GM19467 (cell line): ENCODE measurements around the gene HYAL3.
"Not testable (repeated sequence)": the region's sequence is repeated elsewhere in the genome, so short reads cannot be mapped to it uniquely, and the experiment has no call there.

Experiments used
- ATAC-seq: cut with Tn5 transposase; IDR thresholded peaks from one replicate; pipeline ENCODE4 v1.9.1; 2021; ENCODE audit warnings: mild to moderate bottlenecking, moderate library complexity; ENCODE audit not compliant: unreplicated experiment

HYAL3 gene

GRCh38 chr3:50293079-50293801 is 6.0 kb downstream of the HYAL3 start:
- ATAC-seq, result no peak

- peak; percentile 90 for ATAC-seq
These were observed 6.8 kb downstream of the HYAL3 start, which contains the start of gene IFRD2 for GRCh38 chr3:50292159-50293078. Gene IFRD2 (minus strand): TSS chr3:50292429. CDS start chr3:50292274, 155 bp downstream.

GRCh38 chr3:50290161-50290641 is 9.0 kb downstream of the HYAL3 start:
- ATAC-seq, result no peak

GRCh38 chr3:50289130-50289529 is 10.1 kb downstream of the HYAL3 start:
- ATAC-seq, result no peak

GRCh38 chr3:50288387-50289007 is 10.7 kb downstream of the HYAL3 start:
- no peak for ATAC-seq

- ATAC-seq, result no peak
These were observed 11.9 kb downstream of the HYAL3 start for GRCh38 chr3:50287262-50287661.

- ATAC-seq, result no peak
These were observed 12.6 kb downstream of the HYAL3 start for GRCh38 chr3:50286322-50287227.

- ATAC-seq, result not testable (repeated sequence)
These were observed 15.1 kb downstream of the HYAL3 start for GRCh38 chr3:50284121-50284520.

- no peak for ATAC-seq
These were observed 19.8 kb downstream of the HYAL3 start for GRCh38 chr3:50279255-50280016.

- no peak for ATAC-seq
These were observed 20.4 kb downstream of the HYAL3 start, which contains the start of gene LSMEM2 for GRCh38 chr3:50278880-50279224. Gene LSMEM2 (plus strand): TSS chr3:50279087. CDS start chr3:50279114, 27 bp downstream.

- no peak for ATAC-seq
These were observed 20.9 kb downstream of the HYAL3 start for GRCh38 chr3:50278123-50278879.

- no peak for ATAC-seq
These were observed 22.5 kb downstream of the HYAL3 start for GRCh38 chr3:50276762-50277101.

GRCh38 chr3:50275996-50276761 is 23.0 kb downstream of the HYAL3 start:
- no peak for ATAC-seq

GRCh38 chr3:50275141-50275995 is 23.8 kb downstream of the HYAL3 start:
- no peak for ATAC-seq

GRCh38 chr3:50274371-50275104 is 24.7 kb downstream of the HYAL3 start:
- ATAC-seq, result no peak

GRCh38 chr3:50273689-50274065 is 25.5 kb downstream of the HYAL3 start:
- ATAC-seq, result no peak
